HepG2 (cell line): ENCODE results near the gene IL36B. TPM values are rescaled to one million over a fixed set of nuclear protein-coding genes. Genes with fewer than 3 reads are reported as not detected.

Experiments used
- KIAA2018 ChIP-seq: sonication (generic); formaldehyde crosslinking; IDR thresholded peaks from 2 replicates; pipeline ENCODE4 v1.5.0; 2020; ENCODE audit warnings: mild to moderate bottlenecking, missing genetic modification reagents, borderline replicate concordance
- KLF9 ChIP-seq: IDR thresholded peaks from 2 replicates; pipeline ENCODE4 v1.6.1; 2016; ENCODE audit warnings: low read depth
- NCOA1 ChIP-seq: sonication (generic); formaldehyde crosslinking; IDR thresholded peaks from 2 replicates; pipeline ENCODE4 v1.9.0; 2021; ENCODE audit warnings: missing genetic modification reagents
- polyA plus RNA-seq, 8 experiments: library from polyadenylated mRNA; depleted of rRNA in 3 of 8; stranded (reverse) in 7 of 8; unstranded in 1 of 8; fragments of >200 nt; fragmentation: Illumina TruSeq in 4 of 8; extraction: Trizol in 4 of 8; gene quantifications; 2 replicates each; pipeline versions ENCODE4 v1.2.1 to v1.2.3, GENCODE V29; 2011 to 2016; ENCODE audit warnings: low read depth in 4 of 8, missing spikeins in 1 of 8, mixed read lengths in 1 of 8; ENCODE audit not compliant: insufficient read depth in 1 of 8
- total RNA-seq, 5 experiments: library from RNA; depleted of rRNA; stranded (reverse); fragments of >200 nt; fragmentation: Illumina TruSeq; extraction: Trizol; gene quantifications; 2 replicates each; pipeline ENCODE4 v1.2.3, GENCODE V29; 2016; ENCODE audit warnings: low read depth in 1 of 5

Gene IL36B
- total and polyA plus RNA-seq, 2 of the 13 experiments (the other 11 are each of a cell fraction or from before 2014, with no cell fraction given) = not detected

- TF ChIP-seq KIAA2018 (CRISPR knock-in tag) (no peak), KLF9 (no peak), NCOA1 (CRISPR knock-in tag) (no peak)
- TF ChIP-seq, all 625 proteins: peak for 0
Measured at GRCh38 chr2:113012436-113013335, 40.0 kb downstream of the IL36B start (continued).
